A549 (cell line): ENCODE measurements around the gene PEX14. TPM values are rescaled to one million over a fixed set of nuclear protein-coding genes. Genes with fewer than 3 reads are reported as not detected.

Experiments
- ATAC-seq, 2 experiments: fragments of 200-7000 bp in 1 of 2; fragments of >200 bp in 1 of 2; cut with Nextera tagmentation in 1 of 2; cut with Tn5 transposase in 1 of 2; 3 replicates each; pipeline versions ENCODE4 v1.8.0 to v1.9.1; 2018 to 2020; ENCODE audit warnings: mild to moderate bottlenecking in 1 of 2, moderate library complexity in 1 of 2
- CTCF ChIA-PET: fragments of 300-600 bp; sonication (Branson Sonifier 250); formaldehyde crosslinking; extraction: SDS; loops from one replicate; lab custom pipeline; 2021; ENCODE audit warnings: antibody characterized with exemption, inconsistent platforms; lab: Yijun Ruan, JAX
- POLR2A ChIA-PET: fragments of 350-600 bp; formaldehyde crosslinking; extraction: SDS; loops from one replicate; lab custom pipeline; 2021; ENCODE audit warnings: antibody characterized with exemption, inconsistent platforms; lab: Yijun Ruan, JAX
- DNase-seq, 2 experiments: peaks; one replicate each; pipeline versions ENCODE4 v3.0.0 to v3.0.0-alpha.2; 2011 to 2016; ENCODE audit warnings: low read depth in 1 of 2, low spot score in 1 of 2
- FAIRE-seq: peaks from 2 replicates; lab custom pipeline; 2011; peaks lifted over from hg19 to GRCh38; lab: Jason Lieb, UNC
- H3K27ac ChIP-seq, 2 experiments: fragments of >200 bp; sonication (Bioruptor Twin); formaldehyde crosslinking; 3 replicates each; pipeline ENCODE4 v1.5.1; 2016 to 2017
- H3K4me1 ChIP-seq: fragments of >200 bp; sonication (Bioruptor Twin); formaldehyde crosslinking; 3 replicates; pipeline ENCODE4 v1.6.1; 2016
- H3K4me2 ChIP-seq: fragments of >200 bp; sonication (Bioruptor Twin); formaldehyde crosslinking; 3 replicates; pipeline ENCODE4 v1.6.1; 2016
- H3K4me3 ChIP-seq: fragments of >200 bp; sonication (Bioruptor Twin); formaldehyde crosslinking; 3 replicates; pipeline ENCODE4 v1.5.1; 2016
- H3K9me3 ChIP-seq: fragments of >200 bp; sonication (Bioruptor Twin); formaldehyde crosslinking; 3 replicates; pipeline ENCODE4 v1.6.1; 2016
- BCL3 ChIP-seq: fragments of >200 bp; sonication (Bioruptor Twin); formaldehyde crosslinking; IDR thresholded peaks from 3 replicates; pipeline ENCODE4 v1.6.1; 2016
- BHLHE40 ChIP-seq: IDR thresholded peaks from 2 replicates; pipeline ENCODE4 v1.6.1; 2012; ENCODE audit warnings: low read depth, low read length, inconsistent platforms
- CBX8 ChIP-seq: fragments of 200-600 bp; sonication (generic); IDR thresholded peaks from 2 replicates; pipeline ENCODE4 v1.6.1; 2016
- CHD4 ChIP-seq: fragments of 200-600 bp; sonication (generic); IDR thresholded peaks from 2 replicates; pipeline ENCODE4 v1.6.1; 2016; ENCODE audit warnings: antibody characterized with exemption, mild to moderate bottlenecking, borderline replicate concordance
- E2F6 ChIP-seq: IDR thresholded peaks from 2 replicates; pipeline ENCODE4 v1.6.1; 2012; ENCODE audit warnings: low read depth, borderline replicate concordance
- EHF ChIP-seq: fragments of 250-450 bp; sonication (Bioruptor Pico); IDR thresholded peaks from 2 replicates; pipeline ENCODE4 v1.5.0; 2020; ENCODE audit warnings: mild to moderate bottlenecking
- EHMT2 ChIP-seq: fragments of 200-600 bp; sonication (generic); IDR thresholded peaks from 2 replicates; pipeline ENCODE4 v1.6.1; 2016; ENCODE audit warnings: antibody characterized with exemption, low read depth, mild to moderate bottlenecking, moderate library complexity
- ELK1 ChIP-seq: fragments of 150-350 bp; IDR thresholded peaks from 2 replicates; pipeline ENCODE4 v1.6.1; 2014; ENCODE audit warnings: low read depth, mild to moderate bottlenecking, low read length
- GATA3 ChIP-seq: IDR thresholded peaks from 2 replicates; pipeline ENCODE4 v1.6.1; 2012; ENCODE audit warnings: borderline replicate concordance
- HOXA7 ChIP-seq: fragments of 250-450 bp; sonication (Bioruptor Pico); IDR thresholded peaks from 2 replicates; pipeline ENCODE4 v1.5.0; 2020; ENCODE audit warnings: mild to moderate bottlenecking, moderate library complexity
- HOXB13 ChIP-seq: fragments of 250-450 bp; sonication (Bioruptor Pico); IDR thresholded peaks from 2 replicates; pipeline ENCODE4 v1.5.0; 2020; ENCODE audit warnings: low read depth, mild to moderate bottlenecking, moderate library complexity
- KDM1A ChIP-seq: fragments of 200-600 bp; sonication (generic); IDR thresholded peaks from 2 replicates; pipeline ENCODE4 v1.6.1; 2016; ENCODE audit warnings: low read depth, mild to moderate bottlenecking
- KDM5A ChIP-seq: fragments of 200-600 bp; sonication (generic); IDR thresholded peaks from 2 replicates; pipeline ENCODE4 v1.6.1; 2016; ENCODE audit warnings: antibody characterized with exemption, mild to moderate bottlenecking
- MAX ChIP-seq: IDR thresholded peaks from 2 replicates; pipeline ENCODE4 v1.6.1; 2012
- MAZ ChIP-seq: fragments of 150-350 bp; IDR thresholded peaks from 2 replicates; pipeline ENCODE4 v1.6.1; 2014; ENCODE audit warnings: antibody characterized with exemption, low read depth, low read length, borderline replicate concordance
- NPAS2 ChIP-seq: fragments of 250-450 bp; sonication (Bioruptor Pico); IDR thresholded peaks from 2 replicates; pipeline ENCODE4 v1.8.0; 2022; ENCODE audit warnings: mild to moderate bottlenecking, moderate library complexity, borderline replicate concordance
- PHF8 ChIP-seq: fragments of 200-600 bp; sonication (generic); IDR thresholded peaks from 2 replicates; pipeline ENCODE4 v1.6.1; 2016; ENCODE audit warnings: low read depth, mild to moderate bottlenecking, antibody characterized with exemption, moderate library complexity, borderline replicate concordance
- RNF2 ChIP-seq: fragments of 200-600 bp; sonication (generic); IDR thresholded peaks from 2 replicates; pipeline ENCODE4 v1.6.1; 2016; ENCODE audit warnings: low read depth, mild to moderate bottlenecking, antibody characterized with exemption, moderate library complexity, borderline replicate concordance
- SREBF2 ChIP-seq: fragments of 450-650 bp; IDR thresholded peaks from 2 replicates; pipeline ENCODE4 v1.6.1; 2014; ENCODE audit warnings: mild to moderate bottlenecking, moderate library complexity
- TFCP2L1 ChIP-seq: fragments of 250-450 bp; sonication (Bioruptor Pico); IDR thresholded peaks from 2 replicates; pipeline ENCODE4 v1.5.0; 2021; ENCODE audit warnings: mild to moderate bottlenecking
- USF2 ChIP-seq: fragments of 450-650 bp; IDR thresholded peaks from 2 replicates; pipeline ENCODE4 v1.6.1; 2014; ENCODE audit warnings: antibody characterized with exemption
- WGBS: methylation state at CpG from one replicate; pipeline ENCODE4 v1.1.6; 2017; ENCODE audit errors: missing lambda C conversion rate; 5-methylcytosine and 5-hydroxymethylcytosine counted together
- polyA plus RNA-seq, 4 experiments: library from polyadenylated mRNA; depleted of rRNA in 3 of 4; stranded (reverse); fragments of >200 nt; fragmentation: RNase III in 1 of 4; extraction: RNeasy Plus Mini Kit Qiagen cat#74134 plus additional on column Dnase treatment in 1 of 4; gene quantifications; 2 replicates in 3 of 4; 3 replicates in 1 of 4; pipeline ENCODE4 v1.2.3, GENCODE V29; 2011 to 2017

The PEX14 gene
- polyA plus RNA-seq, 2 of the 4 experiments (the other 2 are of a cell fraction) = 7.7 to 15.0 TPM

GRCh38 chr1:10650556-10651388 is 176.0 kb downstream of the PEX14 start:
- TF ChIP-seq KDM5A = no peak
- TF ChIP-seq MAZ = no peak
- no peak for TF ChIP-seq PHF8
- ATAC-seq (no peak), DNase-seq (no peak), FAIRE-seq (no peak)
- CTCF ChIA-PET = no interaction called here
- Histone ChIP-seq H3K4me2 (no peak overlapping the region), H3K4me3 (no peak overlapping the region), H3K4me1 (no peaks in the 10 kb centered on the region), H3K9me3 (no peaks in the 10 kb centered on the region), H3K27ac (no peak overlapping the region)
- POLR2A ChIA-PET = no interaction called here
- WGBS = 93% methylated on average over 10 of the region's 40 CpGs

GRCh38 chr1:10651389-10651766 is 176.6 kb downstream of the PEX14 start:
- FAIRE-seq = no peak
- CTCF ChIA-PET = interaction anchor here (0.6 to 1.0 kb wide), 2 partner anchors 17 to 334 kb away, joined by 3 read pairs; no protein-coding TSS in a partner anchor
- H3K4me3 ChIP-seq = no peak overlapping the region
- TF ChIP-seq BCL3 (no peak), SREBF2 (no peak)
- TF ChIP-seq, all 56 proteins: peak for 0
- POLR2A ChIA-PET = no interaction called here
- no peaks in the 10 kb centered on the region for H3K9me3 ChIP-seq
- H3K4me1 ChIP-seq = no peaks in the 10 kb centered on the region
- no peak overlapping the region for H3K27ac ChIP-seq
- ATAC-seq (peak in 1 of 2 experiments; percentile 39; a peak in 2 of 6 replicates), DNase-seq (peak in 1 of 2 experiments; percentile 15)
- no peak overlapping the region for H3K4me2 ChIP-seq
- WGBS = 80% methylated on average over 9 of the region's 19 CpGs

- DNase-seq (no peak), ATAC-seq (peak in 1 of 2 experiments; percentile 40; a peak in 1 of 6 replicates), FAIRE-seq (no peak)
- ChIA-PET CTCF (interaction anchor here (0.6 to 1.0 kb wide), 2 partner anchors 17 to 334 kb away, joined by 3 read pairs; no protein-coding TSS in a partner anchor), POLR2A (no interaction called here)
- Histone ChIP-seq H3K4me2 (no peak overlapping the region), H3K27ac (no peak overlapping the region), H3K4me1 (no peaks in the 10 kb centered on the region), H3K9me3 (no peaks in the 10 kb centered on the region), H3K4me3 (no peak overlapping the region)
- TF ChIP-seq BHLHE40 (no peak), CBX8 (no peak), GATA3 (no peak), USF2 (no peak), EHMT2 (no peak), HOXB13 (CRISPR knock-in tag) (no peak), CHD4 (no peak), MAX (no peak), MAZ (no peak), TFCP2L1 (CRISPR knock-in tag) (no peak), E2F6 (no peak), NPAS2 (CRISPR knock-in tag) (no peak), HOXA7 (no peak), EHF (CRISPR knock-in tag) (no peak), ELK1 (no peak), RNF2 (no peak), KDM1A (no peak)
- WGBS = 57% methylated on average over 3 of the region's 11 CpGs
Measured at GRCh38 chr1:10651793-10652192, 177.0 kb downstream of the PEX14 start.
